ENCODE measurements around the gene ZNF462. TPM values are rescaled to one million over a fixed set of nuclear protein-coding genes. Genes with fewer than 3 reads are reported as not detected.

The ZNF462 gene
- total RNA-seq, 1 experiment from 2014 or later, result 11.9 TPM

GRCh38 chr9:106932178-106932577, 69.2 kb downstream of the ZNF462 start:
- DNase-seq (ENCODE audit: low read depth in 1 of 2, low spot score in 2 of 2), result no peak
- no peaks in the 10 kb centered on the region for H3K4me1 ChIP-seq (replicated peaks)
- no peaks in the 10 kb centered on the region for H3K9me3 ChIP-seq (replicated peaks)
- no peak overlapping the region for H3K27ac ChIP-seq
- no peak overlapping the region for H3K4me3 ChIP-seq
- peaks cover 87% of the 10 kb centered on the region for H3K36me3 ChIP-seq
- no peaks in the 10 kb centered on the region for H3K27me3 ChIP-seq (replicated peaks)

- Histone ChIP-seq H3K9me3 (replicated peaks) (no peaks in the 10 kb centered on the region), H3K4me3 (no peak overlapping the region), H3K36me3 (peaks cover 83% of the 10 kb centered on the region), H3K27ac (no peak overlapping the region), H3K27me3 (replicated peaks) (no peaks in the 10 kb centered on the region), H3K4me1 (replicated peaks) (no peaks in the 10 kb centered on the region)
- no peak for DNase-seq (ENCODE audit: low read depth in 1 of 2, low spot score in 2 of 2)
Observed at GRCh38 chr9:106932675-106933074, 69.7 kb downstream of the ZNF462 start.

- no peak for DNase-seq (ENCODE audit: low read depth in 1 of 2, low spot score in 2 of 2)
Observed at GRCh38 chr9:106933470-106933869, 70.5 kb downstream of the ZNF462 start.

GRCh38 chr9:106934442-106935238, 71.7 kb downstream of the ZNF462 start:
- no peak for DNase-seq (ENCODE audit: low read depth in 1 of 2, low spot score in 2 of 2)
- H3K4me1 ChIP-seq (replicated peaks), result no peaks in the 10 kb centered on the region
- H3K36me3 ChIP-seq, result peaks cover 81% of the 10 kb centered on the region
- H3K9me3 ChIP-seq (replicated peaks), result no peaks in the 10 kb centered on the region
- H3K27ac ChIP-seq, result no peak overlapping the region
- H3K4me3 ChIP-seq, result no peak overlapping the region
- H3K27me3 ChIP-seq (replicated peaks), result no peaks in the 10 kb centered on the region

More at GRCh38 chr9:106933470-106933869, 70.5 kb downstream of the ZNF462 start:
- H3K27me3 ChIP-seq (replicated peaks), result no peaks in the 10 kb centered on the region
- no peak overlapping the region for H3K27ac ChIP-seq
- H3K9me3 ChIP-seq (replicated peaks), result no peaks in the 10 kb centered on the region
- peaks cover 81% of the 10 kb centered on the region for H3K36me3 ChIP-seq
- no peak overlapping the region for H3K4me3 ChIP-seq
- no peaks in the 10 kb centered on the region for H3K4me1 ChIP-seq (replicated peaks)

GRCh38 chr9:106936680-106937079, 73.7 kb downstream of the ZNF462 start:
- Histone ChIP-seq H3K4me3 (no peak overlapping the region), H3K4me1 (replicated peaks) (no peaks in the 10 kb centered on the region), H3K9me3 (replicated peaks) (no peaks in the 10 kb centered on the region), H3K36me3 (peaks cover 84% of the 10 kb centered on the region), H3K27ac (no peak overlapping the region), H3K27me3 (replicated peaks) (no peaks in the 10 kb centered on the region)
- no peak for DNase-seq (ENCODE audit: low read depth in 1 of 2, low spot score in 2 of 2)

- H3K4me1 ChIP-seq (replicated peaks), result no peaks in the 10 kb centered on the region
- no peaks in the 10 kb centered on the region for H3K27me3 ChIP-seq (replicated peaks)
- H3K9me3 ChIP-seq (replicated peaks), result no peaks in the 10 kb centered on the region
- no peak overlapping the region for H3K27ac ChIP-seq
- H3K4me3 ChIP-seq, result no peak overlapping the region
- DNase-seq (ENCODE audit: low read depth in 1 of 2, low spot score in 2 of 2), result no peak
- peaks cover 58% of the 10 kb centered on the region for H3K36me3 ChIP-seq
Observed at GRCh38 chr9:106941916-106942315, 79.0 kb downstream of the ZNF462 start.

- no peaks in the 10 kb centered on the region for H3K4me1 ChIP-seq (replicated peaks)
- H3K36me3 ChIP-seq, result peaks cover 37% of the 10 kb centered on the region
- no peaks in the 10 kb centered on the region for H3K27me3 ChIP-seq (replicated peaks)
- H3K27ac ChIP-seq, result no peak overlapping the region
- no peak for DNase-seq (ENCODE audit: low read depth in 1 of 2, low spot score in 2 of 2)
- no peak overlapping the region for H3K4me3 ChIP-seq
- no peaks in the 10 kb centered on the region for H3K9me3 ChIP-seq (replicated peaks)
Observed at GRCh38 chr9:106945727-106946660, 83.0 kb downstream of the ZNF462 start.

GRCh38 chr9:106947106-106947900, 84.3 kb downstream of the ZNF462 start:
- Histone ChIP-seq H3K27ac (no peak overlapping the region), H3K4me3 (no peak overlapping the region), H3K9me3 (replicated peaks) (no peaks in the 10 kb centered on the region), H3K4me1 (replicated peaks) (no peaks in the 10 kb centered on the region), H3K27me3 (replicated peaks) (no peaks in the 10 kb centered on the region), H3K36me3 (peaks cover 29% of the 10 kb centered on the region)
- DNase-seq (ENCODE audit: low read depth in 1 of 2, low spot score in 2 of 2), result no peak

- peaks cover 39% of the 10 kb centered on the region for H3K36me3 ChIP-seq
- H3K4me1 ChIP-seq (replicated peaks), result no peaks in the 10 kb centered on the region; the same call in 1 of the 2 replicates
- no peak overlapping the region for H3K4me3 ChIP-seq
- no peaks in the 10 kb centered on the region for H3K9me3 ChIP-seq (replicated peaks)
- no peak for DNase-seq (ENCODE audit: low read depth in 1 of 2, low spot score in 2 of 2)
- H3K27ac ChIP-seq, result no peak overlapping the region
- no peaks in the 10 kb centered on the region for H3K27me3 ChIP-seq (replicated peaks)
Observed at GRCh38 chr9:106953174-106953573, 90.2 kb downstream of the ZNF462 start.

- no peak for DNase-seq (ENCODE audit: low read depth in 1 of 2, low spot score in 2 of 2)
- Histone ChIP-seq H3K4me3 (no peak overlapping the region), H3K27ac (no peak overlapping the region), H3K4me1 (replicated peaks) (no peaks in the 10 kb centered on the region; the same call in 1 of the 2 replicates), H3K36me3 (peaks cover 43% of the 10 kb centered on the region), H3K9me3 (replicated peaks) (no peaks in the 10 kb centered on the region), H3K27me3 (replicated peaks) (no peaks in the 10 kb centered on the region)
Observed at GRCh38 chr9:106954558-106954957, 91.6 kb downstream of the ZNF462 start.

- DNase-seq (ENCODE audit: low read depth in 1 of 2, low spot score in 2 of 2), result no peak
- Histone ChIP-seq H3K27me3 (replicated peaks) (no peaks in the 10 kb centered on the region), H3K9me3 (replicated peaks) (no peaks in the 10 kb centered on the region), H3K27ac (no peak overlapping the region), H3K36me3 (peaks cover 46% of the 10 kb centered on the region), H3K4me3 (no peak overlapping the region), H3K4me1 (replicated peaks) (no peaks in the 10 kb centered on the region; the same call in 1 of the 2 replicates)
Observed at GRCh38 chr9:106954974-106955850, 92.2 kb downstream of the ZNF462 start.

- no peak overlapping the region for H3K4me3 ChIP-seq
- no peak overlapping the region for H3K27ac ChIP-seq
- H3K9me3 ChIP-seq (replicated peaks), result no peaks in the 10 kb centered on the region
- H3K4me1 ChIP-seq (replicated peaks), result no peaks in the 10 kb centered on the region; the same call in 1 of the 2 replicates
- no peak for DNase-seq (ENCODE audit: low read depth in 1 of 2, low spot score in 2 of 2)
- H3K27me3 ChIP-seq (replicated peaks), result no peaks in the 10 kb centered on the region
- peaks cover 62% of the 10 kb centered on the region for H3K36me3 ChIP-seq
Observed at GRCh38 chr9:106956971-106957370, 94.0 kb downstream of the ZNF462 start.

All from SJSA1 (cell line).